Activated naive CD8-positive, alpha-beta T cell treated with anti-CD3 and anti-CD28 coated beads, Interleukin-2, amount 50 U/mL, for 24 hours (primary cell): ENCODE results near the gene GOSR1.
A peak's percentile ranks its signal among the peaks of the same experiment; 100 is the strongest.

Experiments
- ATAC-seq: fragments of 150-1000 bp; cut with Tn5 transposase; one replicate; pipeline ENCODE4 v1.10.0; 2021
- DNase-seq: peaks from one replicate; pipeline ENCODE4 v3.0.0; 2021
- H3K27ac Mint-ChIP-seq: one replicate; pipeline ENCODE4 v1.8.0; 2021; ENCODE audit warnings: mild to moderate bottlenecking, mixed read lengths
- H3K27me3 Mint-ChIP-seq: one replicate; pipeline ENCODE4 v1.8.0; 2021; ENCODE audit warnings: mixed read lengths
- H3K36me3 Mint-ChIP-seq: one replicate; pipeline ENCODE4 v1.8.0; 2021; ENCODE audit warnings: low read depth, mixed read lengths
- H3K4me1 Mint-ChIP-seq: one replicate; pipeline ENCODE4 v1.8.0; 2021; ENCODE audit warnings: mixed read lengths
- H3K4me3 Mint-ChIP-seq: one replicate; pipeline ENCODE4 v1.8.0; 2021; ENCODE audit warnings: mild to moderate bottlenecking, moderate library complexity, mixed read lengths
- H3K9me3 Mint-ChIP-seq: one replicate; pipeline ENCODE4 v1.8.0; 2021; ENCODE audit warnings: mixed read lengths

GOSR1 gene

GRCh38 chr17:30475206-30475605, 2.0 kb upstream of the GOSR1 start:
- Mint-ChIP-seq H3K4me1 (peaks cover 30% of the 10 kb centered on the region), H3K4me3 (no peak overlapping the region), H3K36me3 (peaks cover 5% of the 10 kb centered on the region), H3K9me3 (no peaks in the 10 kb centered on the region), H3K27me3 (peaks cover 2% of the 10 kb centered on the region), H3K27ac (no peak overlapping the region)
- DNase-seq, result no peak
- ATAC-seq, result no peak

- peak; percentile 28 for DNase-seq
- Mint-ChIP-seq H3K4me3 (peak overlapping the region; percentile 89), H3K27me3 (peaks cover 2% of the 10 kb centered on the region), H3K27ac (peak overlapping the region; percentile 93), H3K36me3 (peaks cover 15% of the 10 kb centered on the region), H3K9me3 (no peaks in the 10 kb centered on the region), H3K4me1 (peaks cover 38% of the 10 kb centered on the region)
- ATAC-seq, result no peak
Observed at GRCh38 chr17:30476726-30477082, 504 bp upstream of the GOSR1 start.

GRCh38 chr17:30477774-30478115, 537 bp downstream of the GOSR1 start:
- ATAC-seq (no peak), DNase-seq (no peak)
- peak overlapping the region; percentile 93 for H3K27ac Mint-ChIP-seq

GRCh38 chr17:30482555-30482954, 5.3 kb downstream of the GOSR1 start:
- ATAC-seq (no peak), DNase-seq (no peak)
- no peaks in the 10 kb centered on the region for H3K27me3 Mint-ChIP-seq
- peaks cover 26% of the 10 kb centered on the region for H3K4me1 Mint-ChIP-seq
- H3K4me3 Mint-ChIP-seq, result no peak overlapping the region
- H3K9me3 Mint-ChIP-seq, result no peaks in the 10 kb centered on the region
- no peak overlapping the region for H3K27ac Mint-ChIP-seq
- H3K36me3 Mint-ChIP-seq, result peaks cover 46% of the 10 kb centered on the region

More at GRCh38 chr17:30477774-30478115, 537 bp downstream of the GOSR1 start:
- Mint-ChIP-seq H3K27me3 (peaks cover 2% of the 10 kb centered on the region), H3K4me1 (peaks cover 38% of the 10 kb centered on the region), H3K9me3 (no peaks in the 10 kb centered on the region), H3K36me3 (peaks cover 19% of the 10 kb centered on the region), H3K4me3 (peak overlapping the region; percentile 89)

GRCh38 chr17:30483159-30483558, 6.0 kb downstream of the GOSR1 start:
- no peak overlapping the region for H3K4me3 Mint-ChIP-seq
- ATAC-seq (no peak), DNase-seq (no peak)
- H3K9me3 Mint-ChIP-seq, result no peaks in the 10 kb centered on the region
- H3K27me3 Mint-ChIP-seq, result no peaks in the 10 kb centered on the region
- peaks cover 50% of the 10 kb centered on the region for H3K36me3 Mint-ChIP-seq
- no peak overlapping the region for H3K27ac Mint-ChIP-seq
- peaks cover 20% of the 10 kb centered on the region for H3K4me1 Mint-ChIP-seq

GRCh38 chr17:30493780-30494179, 16.6 kb downstream of the GOSR1 start:
- no peak overlapping the region for H3K4me3 Mint-ChIP-seq
- H3K36me3 Mint-ChIP-seq, result peaks cover 60% of the 10 kb centered on the region
- no peaks in the 10 kb centered on the region for H3K9me3 Mint-ChIP-seq
- DNase-seq (no peak), ATAC-seq (no peak)
- peaks cover 6% of the 10 kb centered on the region for H3K4me1 Mint-ChIP-seq
- no peaks in the 10 kb centered on the region for H3K27me3 Mint-ChIP-seq
- H3K27ac Mint-ChIP-seq, result no peak overlapping the region

GRCh38 chr17:30495586-30495985, 18.4 kb downstream of the GOSR1 start:
- no peak for DNase-seq
- H3K4me1 Mint-ChIP-seq, result peaks cover 14% of the 10 kb centered on the region
- H3K9me3 Mint-ChIP-seq, result no peaks in the 10 kb centered on the region
- peaks cover 70% of the 10 kb centered on the region for H3K36me3 Mint-ChIP-seq
- no peak overlapping the region for H3K27ac Mint-ChIP-seq
- H3K27me3 Mint-ChIP-seq, result no peaks in the 10 kb centered on the region
- H3K4me3 Mint-ChIP-seq, result no peak overlapping the region
- no peak for ATAC-seq

GRCh38 chr17:30503558-30503957, 26.4 kb downstream of the GOSR1 start:
- Mint-ChIP-seq H3K9me3 (no peaks in the 10 kb centered on the region), H3K27me3 (no peaks in the 10 kb centered on the region), H3K36me3 (peaks cover 55% of the 10 kb centered on the region), H3K4me1 (peaks cover 11% of the 10 kb centered on the region), H3K4me3 (no peak overlapping the region), H3K27ac (no peak overlapping the region)
- DNase-seq (no peak), ATAC-seq (no peak)

- ATAC-seq, result no peak
- Mint-ChIP-seq H3K4me3 (no peak overlapping the region), H3K9me3 (no peaks in the 10 kb centered on the region), H3K36me3 (peaks cover 37% of the 10 kb centered on the region), H3K27ac (no peak overlapping the region), H3K4me1 (peaks cover 1% of the 10 kb centered on the region), H3K27me3 (no peaks in the 10 kb centered on the region)
- DNase-seq, result no peak
Observed at GRCh38 chr17:30505868-30506417, 28.7 kb downstream of the GOSR1 start.

- Mint-ChIP-seq H3K9me3 (no peaks in the 10 kb centered on the region), H3K4me1 (peaks cover 1% of the 10 kb centered on the region), H3K4me3 (no peak overlapping the region), H3K27ac (no peak overlapping the region), H3K36me3 (peaks cover 33% of the 10 kb centered on the region), H3K27me3 (no peaks in the 10 kb centered on the region)
- ATAC-seq (no peak), DNase-seq (no peak)
Observed at GRCh38 chr17:30506481-30506880, 29.3 kb downstream of the GOSR1 start.

- Mint-ChIP-seq H3K4me3 (no peak overlapping the region), H3K4me1 (peaks cover 3% of the 10 kb centered on the region), H3K27me3 (no peaks in the 10 kb centered on the region), H3K27ac (no peak overlapping the region), H3K9me3 (no peaks in the 10 kb centered on the region), H3K36me3 (peaks cover 25% of the 10 kb centered on the region)
- no peak for DNase-seq
- ATAC-seq, result no peak
Observed at GRCh38 chr17:30513346-30513745, 36.1 kb downstream of the GOSR1 start.

- H3K27me3 Mint-ChIP-seq, result no peaks in the 10 kb centered on the region
- ATAC-seq (no peak), DNase-seq (no peak)
- H3K4me1 Mint-ChIP-seq, result peaks cover 8% of the 10 kb centered on the region
- no peaks in the 10 kb centered on the region for H3K9me3 Mint-ChIP-seq
- peaks cover 30% of the 10 kb centered on the region for H3K36me3 Mint-ChIP-seq
- H3K27ac Mint-ChIP-seq, result no peak overlapping the region
- H3K4me3 Mint-ChIP-seq, result no peak overlapping the region
Observed at GRCh38 chr17:30514895-30515596, 37.8 kb downstream of the GOSR1 start.

- H3K9me3 Mint-ChIP-seq, result no peaks in the 10 kb centered on the region
- H3K4me3 Mint-ChIP-seq, result no peak overlapping the region
- H3K4me1 Mint-ChIP-seq, result peaks cover 10% of the 10 kb centered on the region
- no peaks in the 10 kb centered on the region for H3K27me3 Mint-ChIP-seq
- no peak overlapping the region for H3K27ac Mint-ChIP-seq
- no peak for ATAC-seq
- DNase-seq, result no peak
- H3K36me3 Mint-ChIP-seq, result peaks cover 51% of the 10 kb centered on the region
Observed at GRCh38 chr17:30517786-30518185, 40.6 kb downstream of the GOSR1 start.

GRCh38 chr17:30519166-30519565, 42.0 kb downstream of the GOSR1 start:
- Mint-ChIP-seq H3K9me3 (no peaks in the 10 kb centered on the region), H3K36me3 (peaks cover 51% of the 10 kb centered on the region), H3K27me3 (no peaks in the 10 kb centered on the region), H3K4me3 (no peak overlapping the region), H3K27ac (no peak overlapping the region), H3K4me1 (peaks cover 9% of the 10 kb centered on the region)
- ATAC-seq (no peak), DNase-seq (no peak)

- no peak for DNase-seq
- H3K9me3 Mint-ChIP-seq, result no peaks in the 10 kb centered on the region
- H3K36me3 Mint-ChIP-seq, result peaks cover 51% of the 10 kb centered on the region
- H3K27ac Mint-ChIP-seq, result peak overlapping the region; percentile 23
- H3K4me1 Mint-ChIP-seq, result peaks cover 9% of the 10 kb centered on the region
- H3K4me3 Mint-ChIP-seq, result no peak overlapping the region
- no peak for ATAC-seq
- H3K27me3 Mint-ChIP-seq, result no peaks in the 10 kb centered on the region
Observed at GRCh38 chr17:30519707-30520106, 42.5 kb downstream of the GOSR1 start.

- Mint-ChIP-seq H3K4me3 (no peak overlapping the region), H3K27ac (no peak overlapping the region), H3K27me3 (no peaks in the 10 kb centered on the region), H3K36me3 (peaks cover 50% of the 10 kb centered on the region), H3K4me1 (peaks cover 9% of the 10 kb centered on the region), H3K9me3 (no peaks in the 10 kb centered on the region)
- DNase-seq (no peak), ATAC-seq (no peak)
Observed at GRCh38 chr17:30520436-30520835, 43.2 kb downstream of the GOSR1 start.
